Stimulated activated CD4-positive, alpha-beta T cell treated with anti-CD3 and anti-CD28 coated beads, TNF-alpha, amount 100 ng/mL, for 48 hours (primary cell): Measurements from ENCODE around the gene NCDN.

ENCODE experiments used
- DNase-seq, 3 donors: peaks; one replicate each; pipeline ENCODE4 v3.0.0-alpha.2; 2020; ENCODE audit warnings: low read depth in 3 of 3

The NCDN gene

DNA sequence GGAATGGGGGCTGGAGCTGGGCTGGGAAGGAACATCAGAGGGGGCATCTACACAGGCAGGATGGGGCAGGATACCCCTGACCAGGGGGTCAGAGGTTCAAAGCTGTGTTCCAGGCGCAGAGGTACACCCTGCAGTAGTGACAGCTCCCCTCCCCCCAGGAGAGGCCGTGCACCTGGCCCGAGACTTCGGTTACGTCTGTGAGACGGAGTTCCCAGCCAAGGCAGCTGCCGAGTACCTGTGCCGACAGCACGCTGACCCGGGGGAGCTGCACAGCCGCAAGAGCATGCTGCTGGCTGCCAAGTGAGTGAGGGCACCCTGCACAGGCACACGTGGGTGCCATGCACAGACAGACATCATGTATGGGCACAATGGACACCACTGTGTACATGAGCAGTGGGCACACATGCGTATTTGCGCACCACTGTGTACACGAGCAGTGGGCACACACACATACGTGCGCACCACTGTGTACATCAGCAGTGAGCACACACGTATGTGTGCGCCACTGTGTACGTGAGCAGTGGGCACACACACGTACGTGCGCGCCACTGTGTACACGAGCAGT is 33.0 kb downstream of the NCDN start:
- DNase-seq, result no peak

- no peak for DNase-seq
These were observed 33.6 kb downstream of the NCDN start for GRCh38 chr1:35591211-35591610.

DNA sequence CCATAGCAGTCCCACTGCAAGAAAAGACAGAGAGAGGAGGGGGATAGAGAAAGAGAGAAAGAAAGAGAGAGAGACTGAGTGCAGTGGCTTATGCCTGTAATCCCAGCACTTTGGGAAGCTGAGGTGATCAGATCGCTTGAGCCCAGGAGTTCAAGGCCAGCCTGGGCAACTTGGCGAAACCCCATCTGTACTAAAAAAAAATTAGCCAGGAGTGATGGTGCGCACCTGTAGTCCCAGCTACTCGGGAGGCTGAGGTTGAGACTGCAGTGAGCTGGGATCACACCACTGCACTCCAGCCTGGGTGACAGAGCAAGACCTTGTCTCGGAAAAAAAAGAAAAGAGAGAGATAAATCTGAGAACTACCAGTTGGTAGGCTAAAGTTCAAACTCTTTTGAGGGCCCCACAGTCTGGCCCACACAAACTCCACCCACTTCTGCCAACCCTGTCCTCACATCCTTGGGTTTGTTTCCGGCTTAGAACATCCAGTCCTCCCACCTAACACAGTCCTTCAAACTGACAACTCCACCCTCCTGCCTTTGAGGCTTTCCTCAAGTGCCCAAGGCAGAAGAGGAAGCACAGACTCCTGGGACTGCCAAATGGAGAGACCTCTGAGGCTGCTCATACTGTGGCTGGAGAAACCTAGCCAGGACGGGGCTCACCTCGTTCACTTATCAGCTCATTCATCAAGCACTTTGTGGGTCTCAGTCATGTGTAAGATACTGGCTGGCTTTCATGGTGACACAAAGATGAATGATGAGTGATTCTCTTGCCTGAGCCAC is 35.6 kb downstream of the NCDN start:
- DNase-seq, result no peak

DNA sequence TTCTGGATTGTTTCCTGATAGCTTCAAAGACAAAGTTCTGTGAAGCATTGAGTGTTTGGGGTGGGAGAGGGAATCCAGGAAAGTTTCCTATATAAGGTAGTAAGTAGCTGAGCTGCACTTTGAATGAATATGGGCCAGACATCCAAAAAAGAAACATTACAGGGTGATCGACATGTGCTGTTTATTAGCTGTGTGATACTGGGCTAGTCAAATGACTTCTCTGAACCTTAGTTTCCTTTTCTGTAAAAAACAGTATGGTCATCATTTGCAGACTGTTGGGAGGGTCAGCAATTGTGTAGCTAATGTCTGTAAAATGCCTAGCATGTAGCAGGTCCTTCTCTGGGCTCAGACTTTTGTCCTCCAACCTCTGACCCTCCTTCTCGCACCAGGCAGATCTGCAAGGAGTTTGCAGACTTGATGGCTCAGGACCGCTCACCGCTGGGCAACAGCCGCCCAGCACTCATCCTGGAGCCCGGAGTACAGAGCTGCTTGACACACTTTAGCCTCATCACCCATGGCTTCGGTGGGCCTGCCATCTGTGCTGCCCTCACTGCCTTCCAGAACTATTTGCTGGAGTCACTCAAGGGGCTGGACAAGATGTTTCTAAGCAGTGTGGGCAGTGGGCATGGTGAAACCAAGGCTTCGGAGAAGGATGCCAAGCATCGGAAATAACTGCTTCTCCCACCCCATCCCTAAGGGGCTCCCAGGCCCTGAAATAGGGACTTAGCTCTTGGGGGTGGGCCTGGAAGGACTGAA is 36.6 kb downstream of the NCDN start:
- no peak for DNase-seq

DNA sequence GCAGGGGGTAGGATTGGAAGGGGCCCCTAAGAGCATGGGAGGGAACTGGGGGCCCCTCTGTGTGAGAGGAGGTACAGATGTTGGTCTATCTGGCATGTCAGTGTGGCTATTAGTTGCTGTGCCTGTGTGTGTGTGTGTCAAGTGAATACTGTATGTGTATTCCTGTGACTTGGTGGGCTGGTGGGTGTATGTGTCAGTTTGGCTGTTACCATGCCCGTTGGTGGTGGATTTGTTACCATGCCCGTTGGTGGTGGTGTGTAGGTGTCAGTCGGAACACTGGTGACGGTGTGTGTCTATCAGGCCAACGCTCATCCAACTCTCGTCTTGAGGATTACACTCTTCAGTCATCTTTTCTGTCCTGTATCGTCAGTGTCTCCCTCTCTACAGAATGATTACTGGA is 38.1 kb downstream of the NCDN start:
- DNase-seq, result no peak

GRCh38 chr1:35597870-35598269 is 40.3 kb downstream of the NCDN start:
- no peak for DNase-seq

DNA sequence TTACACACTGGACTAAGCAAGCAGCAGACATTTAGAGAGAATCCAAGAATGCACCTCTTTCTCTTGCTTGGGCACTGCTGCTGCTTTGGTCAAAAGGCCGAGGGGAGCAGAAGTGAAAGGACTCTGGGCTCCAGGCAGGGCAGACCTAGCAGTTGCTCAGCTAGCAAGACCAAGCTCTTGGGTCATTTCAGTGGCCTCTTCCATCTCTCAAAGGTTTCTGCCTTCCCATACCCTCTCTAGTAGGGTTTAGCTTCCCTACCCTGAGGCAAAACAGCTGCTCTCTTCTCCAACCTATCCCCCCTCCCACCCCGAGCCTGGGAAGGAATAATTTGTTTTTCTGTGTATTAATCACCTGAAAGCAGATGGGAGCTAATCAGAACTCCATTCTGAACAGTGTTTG is 41.3 kb downstream of the NCDN start:
- DNase-seq, result no peak

DNA sequence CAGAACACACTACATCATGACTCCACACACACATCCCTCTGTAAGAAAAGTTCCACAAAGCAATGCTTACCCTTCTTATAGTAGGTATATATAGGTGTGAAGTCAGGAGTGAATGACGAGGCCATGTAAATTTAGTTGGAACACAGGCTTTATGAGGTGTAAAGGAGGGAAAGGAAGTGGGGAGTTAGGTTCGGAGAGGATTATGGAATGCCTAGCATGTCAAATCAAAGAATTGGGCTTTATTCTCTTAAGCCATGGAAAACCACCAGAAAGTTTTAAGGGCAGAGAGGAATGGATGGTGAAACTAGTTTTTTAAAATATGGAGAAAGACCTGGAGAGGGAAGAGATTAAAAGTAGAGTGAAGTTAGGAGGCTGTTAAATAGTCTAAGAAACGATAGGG is 41.8 kb downstream of the NCDN start:
- no peak for DNase-seq

- DNase-seq, result no peak
These were observed 43.0 kb downstream of the NCDN start for GRCh38 chr1:35600593-35600992.

GRCh38 chr1:35603468-35603867 is 45.9 kb downstream of the NCDN start:
- DNase-seq, result no peak

GRCh38 chr1:35603941-35604340 is 46.3 kb downstream of the NCDN start:
- no peak for DNase-seq

DNA sequence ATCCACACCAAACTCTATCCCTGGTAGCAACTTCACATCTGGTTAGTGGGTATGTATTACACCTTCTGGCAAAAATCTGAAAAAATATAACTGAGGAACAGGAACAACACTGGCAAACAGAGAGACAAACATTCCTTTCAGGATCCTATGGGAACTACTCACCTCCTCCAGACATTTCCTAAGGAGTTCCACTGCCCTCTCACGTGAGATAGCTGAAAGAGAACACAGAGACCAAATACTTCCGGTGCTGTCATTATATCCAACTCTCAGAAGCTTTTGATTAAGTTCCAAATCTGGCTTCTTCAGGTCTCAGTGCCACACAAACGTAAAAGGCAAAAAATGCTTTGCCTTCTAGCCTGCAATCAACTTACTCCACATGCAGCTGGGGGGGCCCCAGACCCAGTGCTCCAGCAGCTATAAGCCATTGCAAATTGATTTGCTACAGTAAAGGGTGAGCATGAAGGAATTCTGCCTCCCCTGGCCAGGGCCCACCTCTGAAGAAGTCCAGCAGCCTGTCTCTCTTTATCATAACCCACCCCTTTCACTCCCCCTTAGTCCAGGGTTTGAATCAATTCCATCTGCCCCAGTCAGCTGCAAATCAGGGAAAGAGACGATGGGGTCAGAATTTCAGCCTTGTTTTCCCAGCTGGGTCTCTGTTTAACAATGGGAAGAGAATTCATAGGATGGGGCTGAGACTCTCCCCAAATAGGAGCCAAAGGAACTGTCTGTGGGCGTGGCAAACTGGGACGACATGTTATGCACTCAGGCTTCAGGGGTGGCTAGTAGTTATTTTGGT is 47.7 kb downstream of the NCDN start:
- no peak for DNase-seq

DNA sequence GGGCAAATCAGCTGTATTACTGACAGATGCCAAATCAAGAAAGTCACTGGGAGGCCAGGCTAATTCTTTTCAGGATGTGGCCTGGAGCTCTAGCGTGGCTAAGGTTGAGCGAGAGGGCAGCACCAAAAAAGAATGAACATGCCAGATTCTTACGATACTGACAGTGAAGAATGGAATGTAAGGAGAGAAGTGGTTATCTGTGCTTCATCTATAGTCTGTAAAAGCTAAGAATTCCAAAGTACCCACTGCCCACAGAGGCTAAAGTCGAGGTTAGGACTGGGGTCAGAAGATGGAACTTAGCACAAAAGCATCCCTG is 48.2 kb downstream of the NCDN start:
- no peak for DNase-seq

DNA sequence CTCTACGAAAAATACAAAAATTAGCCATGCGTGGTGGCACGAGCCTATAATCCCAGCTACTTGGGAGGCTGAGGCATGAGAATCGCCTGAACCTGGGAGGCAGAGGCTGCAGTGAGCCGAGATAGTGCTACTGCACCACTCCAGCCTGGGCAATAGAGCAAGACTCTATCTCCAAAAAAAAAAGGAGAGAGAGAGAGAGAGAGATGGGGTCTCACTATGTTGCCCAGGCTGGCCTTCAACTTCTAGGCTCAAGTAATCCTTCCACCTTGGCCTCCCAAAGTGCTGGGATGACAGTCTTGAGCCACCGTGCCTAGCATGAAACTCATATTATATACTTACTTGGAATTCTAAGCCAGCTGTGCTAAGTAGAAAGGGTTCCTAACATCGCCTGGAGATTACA is 54.1 kb downstream of the NCDN start:
- no peak for DNase-seq

GRCh38 chr1:35615440-35615839 is 57.8 kb downstream of the NCDN start:
- no peak for DNase-seq
